GM19043 (cell line): ENCODE data around the gene XG.
"Not testable (repeated sequence)": the region's sequence is repeated elsewhere in the genome, so short reads cannot be mapped to it uniquely, and the experiment has no call there.

ENCODE experiments used
- ATAC-seq: cut with Tn5 transposase; IDR thresholded peaks from one replicate; pipeline ENCODE4 v1.9.1; 2021; ENCODE audit warnings: low read depth; ENCODE audit not compliant: unreplicated experiment

XG gene

GRCh38 chrX:2751874-2752300 is at the start of gene XG:
TSS of gene XG (plus strand) at chrX:2752040. CDS start at chrX:2752275, 235 bp downstream.
- ATAC-seq = not testable (repeated sequence)

GRCh38 chrX:2703991-2704369 is 47.9 kb upstream of the XG start:
- no peak for ATAC-seq

- no peak for ATAC-seq
Measured at GRCh38 chrX:2705046-2705832, 46.6 kb upstream of the XG start.

- ATAC-seq = peak; percentile 90
Measured at GRCh38 chrX:2707334-2707760, 44.5 kb upstream of the XG start.

GRCh38 chrX:2708021-2708420 is 43.8 kb upstream of the XG start:
- ATAC-seq = no peak

GRCh38 chrX:2708592-2709188 is 43.1 kb upstream of the XG start:
- no peak for ATAC-seq

GRCh38 chrX:2709556-2709955 is 42.3 kb upstream of the XG start:
- ATAC-seq = no peak

GRCh38 chrX:2710041-2710840 is 41.6 kb upstream of the XG start:
- ATAC-seq = no peak

- ATAC-seq = no peak
Measured at GRCh38 chrX:2711441-2711840, 40.4 kb upstream of the XG start.

GRCh38 chrX:2712428-2712827 is 39.4 kb upstream of the XG start:
- ATAC-seq = no peak

- no peak for ATAC-seq
Measured at GRCh38 chrX:2712890-2713840, 38.7 kb upstream of the XG start.

GRCh38 chrX:2714551-2714950 is 37.3 kb upstream of the XG start:
- no peak for ATAC-seq

- ATAC-seq = no peak
Measured at GRCh38 chrX:2715066-2715600, 36.7 kb upstream of the XG start.

- no peak for ATAC-seq
Measured at GRCh38 chrX:2717312-2717711, 34.5 kb upstream of the XG start.

- ATAC-seq = no peak
Measured at GRCh38 chrX:2718821-2719220, 33.0 kb upstream of the XG start.

GRCh38 chrX:2719774-2720447 is 31.9 kb upstream of the XG start:
- no peak for ATAC-seq

GRCh38 chrX:2723286-2723879 is 28.5 kb upstream of the XG start:
- ATAC-seq = no peak

GRCh38 chrX:2727264-2727663 is 24.6 kb upstream of the XG start:
- not testable (repeated sequence) for ATAC-seq

GRCh38 chrX:2732076-2732475 is 19.8 kb upstream of the XG start:
- ATAC-seq = no peak
